Measurements from ENCODE around the gene CACNA1E.

GRCh38 chr1:181632492-181632891 lies 149.2 kb downstream of the CACNA1E start:
- TF ChIP-seq CTCF (IDR thresholded peaks at IDR 0.05) (no peak), POLR2A (IDR thresholded peaks at IDR 0.05) (no peak)
